ENCODE measurements around the gene PARD6G.

DNA sequence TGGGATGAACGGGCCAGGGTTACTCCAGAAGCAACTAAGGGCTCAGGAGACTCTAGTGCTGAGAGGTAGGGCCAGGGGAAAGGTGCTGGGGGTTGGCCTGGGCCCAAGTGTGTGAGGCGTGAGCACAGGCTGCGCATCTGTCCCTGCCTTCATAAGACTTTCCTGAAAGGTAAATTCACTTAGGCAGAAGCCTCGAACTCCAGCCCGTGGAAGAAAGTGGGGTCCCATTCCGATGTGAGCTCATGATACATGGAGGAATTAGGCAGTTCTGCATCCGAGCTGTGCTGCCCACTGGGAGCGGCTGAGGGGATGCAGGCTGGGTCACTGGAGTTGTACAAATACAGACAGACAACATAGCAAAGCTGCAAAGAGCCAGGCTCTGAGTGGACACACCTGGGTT lies 16.2 kb downstream of the PARD6G start:
- TF ChIP-seq, protein P1, sequence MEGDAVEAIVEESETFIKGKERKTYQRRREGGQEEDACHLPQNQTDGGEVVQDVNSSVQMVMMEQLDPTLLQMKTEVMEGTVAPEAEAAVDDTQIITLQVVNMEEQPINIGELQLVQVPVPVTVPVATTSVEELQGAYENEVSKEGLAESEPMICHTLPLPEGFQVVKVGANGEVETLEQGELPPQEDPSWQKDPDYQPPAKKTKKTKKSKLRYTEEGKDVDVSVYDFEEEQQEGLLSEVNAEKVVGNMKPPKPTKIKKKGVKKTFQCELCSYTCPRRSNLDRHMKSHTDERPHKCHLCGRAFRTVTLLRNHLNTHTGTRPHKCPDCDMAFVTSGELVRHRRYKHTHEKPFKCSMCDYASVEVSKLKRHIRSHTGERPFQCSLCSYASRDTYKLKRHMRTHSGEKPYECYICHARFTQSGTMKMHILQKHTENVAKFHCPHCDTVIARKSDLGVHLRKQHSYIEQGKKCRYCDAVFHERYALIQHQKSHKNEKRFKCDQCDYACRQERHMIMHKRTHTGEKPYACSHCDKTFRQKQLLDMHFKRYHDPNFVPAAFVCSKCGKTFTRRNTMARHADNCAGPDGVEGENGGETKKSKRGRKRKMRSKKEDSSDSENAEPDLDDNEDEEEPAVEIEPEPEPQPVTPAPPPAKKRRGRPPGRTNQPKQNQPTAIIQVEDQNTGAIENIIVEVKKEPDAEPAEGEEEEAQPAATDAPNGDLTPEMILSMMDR (IDR thresholded peaks at IDR 0.05): no peak
- TF ChIP-seq POLR2A (IDR thresholded peaks at IDR 0.05): no peak
